RPMI8226 (cell line): Measurements from ENCODE around the gene TOPORS.
A peak's percentile ranks its signal among the peaks of the same experiment; 100 is the strongest.
"Not testable (repeated sequence)": the region's sequence is repeated elsewhere in the genome, so short reads cannot be mapped to it uniquely, and the experiment has no call there.

Experiments used
- DNase-seq: peaks from one replicate; pipeline ENCODE4 v3.0.0-alpha.2; 2015

Gene TOPORS

DNA sequence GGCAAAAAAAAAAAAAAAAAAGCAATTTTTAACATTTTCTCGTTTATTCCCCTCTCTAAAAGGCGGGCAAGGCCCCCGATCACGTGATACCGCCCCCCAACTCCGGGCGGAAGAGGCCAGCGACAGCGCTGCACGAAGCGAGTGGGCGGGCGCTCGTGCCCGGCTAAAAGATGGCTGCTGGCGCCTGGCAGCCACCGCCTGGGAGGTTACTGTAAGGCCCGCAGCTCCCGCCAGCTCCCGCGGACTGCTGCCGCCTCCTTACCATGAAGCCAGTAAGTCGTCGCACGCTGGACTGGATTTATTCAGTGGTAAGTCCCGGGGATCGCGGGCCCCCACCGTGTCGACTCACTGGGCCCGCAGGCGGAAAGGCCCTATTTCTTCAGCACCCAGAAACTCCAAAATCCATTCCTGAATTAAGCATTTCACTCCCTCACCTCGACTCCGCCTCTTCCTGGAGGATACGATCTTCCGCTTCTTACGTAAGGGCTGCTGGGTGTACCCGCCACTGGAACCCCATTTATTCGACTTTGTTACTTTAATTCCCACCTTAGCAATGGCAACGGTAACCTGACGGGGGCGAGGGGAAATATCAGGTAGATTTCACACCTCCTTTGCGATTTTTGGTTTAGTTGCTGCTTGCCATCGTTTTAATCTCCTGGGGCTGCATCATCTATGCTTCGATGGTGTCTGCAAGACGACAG lies at the start of gene TOPORS, which contains the start of gene SMIM27:
TSS of gene TOPORS (minus strand) at position 415 of the 701 bp plus-strand sequence. CDS start at position 265, 150 bp downstream.
TSS of gene SMIM27 (plus strand) at position 156 of the 701 bp plus-strand sequence. CDS start at position 264, 108 bp downstream.
- DNase-seq: peak; percentile 93

DNA sequence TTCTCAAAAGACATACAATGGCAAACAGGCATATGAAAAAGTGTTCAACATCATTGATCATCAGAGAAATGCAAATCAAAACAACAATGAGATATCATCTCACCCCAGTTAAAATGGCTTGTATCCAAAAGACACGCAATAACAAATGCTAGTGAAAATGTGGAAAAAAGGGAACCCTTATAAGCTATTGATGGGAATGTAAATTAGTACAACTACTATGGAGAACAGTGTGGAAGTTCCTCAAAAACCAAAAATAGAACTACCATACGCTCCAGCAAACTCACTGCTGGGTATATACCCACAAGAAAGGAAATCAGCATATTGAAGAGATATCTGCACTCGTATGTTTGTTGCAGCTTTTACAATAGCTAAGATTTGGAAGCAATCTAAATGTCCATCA lies 46.6 kb upstream of the TOPORS start:
- DNase-seq: not testable (repeated sequence)

DNA sequence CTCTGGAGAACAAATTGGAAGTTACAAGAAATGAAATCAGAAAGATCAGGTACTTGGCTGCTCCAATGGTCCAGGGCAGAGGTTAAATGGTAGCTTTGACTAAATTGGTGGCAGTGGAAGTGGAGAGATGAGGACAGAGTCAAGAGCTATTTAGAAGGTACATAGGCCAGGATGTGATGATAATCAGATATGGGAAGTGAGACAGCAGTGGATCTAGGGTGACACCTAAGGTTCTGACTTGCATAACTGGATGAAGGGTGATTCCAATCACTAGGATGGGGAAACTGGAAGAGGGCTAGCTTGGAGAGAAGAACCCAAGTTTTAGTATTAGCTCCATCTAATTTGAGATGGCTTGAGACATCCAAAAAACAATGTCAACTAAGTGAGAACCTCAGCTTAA lies 44.5 kb upstream of the TOPORS start:
- DNase-seq: no peak

DNA sequence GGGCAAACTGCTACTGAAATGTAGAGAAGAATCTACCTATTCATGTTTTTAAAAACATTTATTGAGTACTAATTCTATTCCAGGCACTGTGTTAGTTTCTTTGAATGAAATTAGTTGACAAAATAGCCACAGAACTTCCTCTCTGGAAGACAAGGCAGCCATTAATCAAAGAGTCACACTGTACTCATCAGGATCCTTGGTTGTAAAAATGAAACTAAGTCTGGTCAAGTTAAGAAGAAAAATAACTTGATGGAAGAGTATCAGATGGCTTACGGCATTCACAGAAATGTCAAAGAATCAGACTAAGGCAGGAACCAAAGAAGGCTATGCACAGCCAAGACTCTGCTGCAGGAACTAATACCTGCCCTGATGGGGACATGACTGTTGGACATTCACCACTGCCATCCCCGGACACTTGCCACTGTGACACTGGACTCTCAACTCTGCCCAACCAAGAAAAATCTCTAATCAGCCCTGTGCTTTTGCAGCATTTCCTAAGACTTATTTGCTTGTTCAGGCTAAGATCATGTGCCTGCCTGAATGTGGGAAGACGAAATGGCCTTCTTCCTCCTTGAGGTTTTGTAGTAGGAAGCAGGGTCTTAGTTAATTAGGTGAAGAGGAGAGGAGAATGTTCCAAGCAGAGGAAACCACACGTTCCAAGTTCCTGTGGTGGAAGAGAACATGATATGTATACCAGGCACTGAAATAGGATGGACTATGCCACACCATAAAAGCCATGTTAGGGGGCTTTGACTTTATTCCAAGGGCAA lies 43.9 kb upstream of the TOPORS start:
- DNase-seq: no peak

DNA sequence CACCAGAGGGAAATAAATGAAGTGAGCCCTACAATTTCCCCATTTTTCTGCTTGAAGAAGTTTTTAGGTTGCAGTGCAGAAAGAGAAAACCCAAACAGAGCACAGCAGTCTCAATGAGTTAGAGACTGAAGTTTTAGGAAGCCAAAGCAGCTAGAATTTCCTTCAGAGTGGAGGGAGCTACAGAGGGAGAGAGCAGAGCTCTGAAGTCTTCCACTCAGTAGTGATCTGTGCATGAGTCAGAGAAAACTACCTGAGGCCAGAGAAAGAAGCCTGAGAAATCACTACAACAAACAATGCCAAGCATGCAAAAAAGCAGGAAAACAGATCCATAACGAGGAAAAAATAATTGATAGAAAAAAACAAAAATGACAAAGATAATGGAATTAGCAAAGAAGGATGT lies 38.5 kb upstream of the TOPORS start:
- DNase-seq: no peak

DNA sequence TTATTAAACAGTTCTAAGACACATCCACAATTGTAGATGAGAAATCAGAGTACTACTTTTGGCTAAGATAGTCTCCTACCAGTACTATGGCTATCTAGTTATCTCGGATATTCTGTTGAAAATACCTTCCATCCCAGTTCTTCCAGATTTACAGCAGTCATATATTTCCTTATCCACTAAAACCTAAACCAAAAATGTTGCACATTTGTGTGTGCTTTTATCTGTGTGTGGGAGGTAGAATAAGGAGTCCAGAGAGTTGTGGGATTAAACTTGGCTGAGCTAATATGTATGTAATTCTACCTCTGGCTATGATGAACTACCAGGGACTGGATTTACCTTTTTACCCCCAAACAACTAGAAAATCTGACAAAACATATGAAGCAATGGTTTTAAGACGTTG lies 38.1 kb upstream of the TOPORS start:
- DNase-seq: no peak

DNA sequence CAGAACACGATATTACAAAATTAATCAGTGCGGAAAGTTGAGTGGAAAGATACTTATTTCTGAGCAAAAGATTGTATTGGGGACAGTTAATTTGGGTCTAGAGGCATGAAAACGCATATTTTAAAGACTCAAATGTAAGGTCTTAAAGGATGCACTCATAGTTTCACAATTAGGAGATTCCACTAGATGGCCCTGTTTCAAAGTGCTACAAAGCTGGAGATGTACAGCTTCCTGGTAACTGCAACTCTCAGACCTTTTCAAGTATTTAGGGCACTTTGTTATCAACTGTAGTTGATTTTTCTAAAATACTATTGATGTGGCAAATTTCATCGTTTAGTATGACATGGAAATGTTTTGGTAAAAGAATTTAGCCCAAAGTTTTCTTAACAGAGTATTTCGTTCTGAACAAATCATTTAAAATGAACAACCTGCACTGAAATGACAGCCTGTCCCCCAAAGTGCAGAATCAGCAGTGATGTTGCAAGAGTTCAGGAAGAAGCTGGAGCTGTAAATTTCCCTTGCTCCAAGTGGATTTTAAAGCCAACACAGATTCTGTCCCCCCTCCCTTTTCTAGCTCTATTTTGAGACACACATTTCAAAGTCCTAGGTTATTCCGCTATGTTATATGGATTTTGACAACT lies 36.8 kb upstream of the TOPORS start:
- peak; percentile 55 for DNase-seq

DNA sequence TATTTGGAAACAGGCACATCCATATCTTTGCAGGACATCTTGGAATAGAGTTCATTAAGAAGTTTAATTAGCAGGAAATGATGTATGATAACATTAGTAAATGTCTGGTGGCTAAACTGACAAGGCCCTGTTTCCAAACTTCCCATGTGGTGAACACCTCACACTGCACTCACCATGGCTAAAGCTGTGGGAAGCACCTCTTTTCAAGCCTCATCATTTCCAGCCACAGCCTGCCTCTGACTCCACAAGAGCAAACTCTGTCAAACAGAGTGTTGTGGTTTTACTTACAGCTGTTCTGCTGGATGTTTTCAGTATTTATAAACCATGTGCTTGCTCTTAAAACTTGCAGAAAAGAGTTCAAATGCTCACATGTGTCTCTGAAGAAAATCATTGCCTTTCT lies 35.5 kb upstream of the TOPORS start:
- no peak for DNase-seq

DNA sequence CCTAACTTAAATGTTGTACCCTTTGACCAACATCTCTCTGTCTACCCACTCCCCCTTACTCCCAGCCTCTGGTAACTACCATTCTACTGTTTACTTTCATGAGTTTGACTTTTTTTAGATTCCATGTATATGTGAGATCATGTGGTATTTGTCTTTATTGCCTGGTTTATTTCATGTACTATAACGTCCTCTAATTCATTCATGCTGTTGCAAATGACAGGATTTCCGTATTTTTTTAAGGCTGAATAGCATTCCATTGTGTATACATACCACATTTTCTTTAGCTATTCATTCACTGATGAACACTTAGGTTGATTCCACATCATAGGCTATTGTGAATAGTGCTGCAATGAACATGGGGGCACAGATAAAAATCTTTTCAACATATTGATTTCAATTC lies 32.4 kb upstream of the TOPORS start:
- DNase-seq: no peak

DNA sequence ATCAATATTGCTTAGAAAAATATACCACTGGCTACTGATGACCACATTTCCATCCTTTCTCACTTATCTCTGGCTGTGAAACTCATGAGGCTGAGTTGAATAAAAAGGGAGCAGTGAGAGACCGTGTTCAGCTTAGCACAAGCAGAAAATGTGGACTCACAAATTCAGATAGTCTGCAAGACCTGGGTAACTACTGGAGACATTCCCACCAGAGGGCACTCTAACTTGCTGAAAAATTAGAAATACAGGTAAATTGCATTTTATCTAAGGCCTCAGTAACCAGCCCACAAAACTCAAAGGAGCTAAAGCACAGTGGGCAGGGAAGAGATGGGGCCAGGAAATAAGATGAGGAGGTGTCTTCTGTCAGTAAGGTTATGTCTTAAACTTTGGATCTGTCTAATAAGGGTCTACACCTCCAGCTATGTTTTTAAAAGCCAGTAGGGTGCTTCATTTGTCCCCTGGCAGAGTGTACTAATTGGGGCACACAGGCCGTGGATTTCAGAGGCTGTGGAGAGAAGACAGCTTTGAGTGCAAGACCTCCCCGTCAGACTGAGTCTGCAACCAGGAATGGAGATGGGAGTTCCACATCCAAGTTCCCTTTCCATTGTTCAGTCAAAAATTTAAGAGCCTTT lies 29.2 kb upstream of the TOPORS start:
- peak; percentile 62 for DNase-seq

DNA sequence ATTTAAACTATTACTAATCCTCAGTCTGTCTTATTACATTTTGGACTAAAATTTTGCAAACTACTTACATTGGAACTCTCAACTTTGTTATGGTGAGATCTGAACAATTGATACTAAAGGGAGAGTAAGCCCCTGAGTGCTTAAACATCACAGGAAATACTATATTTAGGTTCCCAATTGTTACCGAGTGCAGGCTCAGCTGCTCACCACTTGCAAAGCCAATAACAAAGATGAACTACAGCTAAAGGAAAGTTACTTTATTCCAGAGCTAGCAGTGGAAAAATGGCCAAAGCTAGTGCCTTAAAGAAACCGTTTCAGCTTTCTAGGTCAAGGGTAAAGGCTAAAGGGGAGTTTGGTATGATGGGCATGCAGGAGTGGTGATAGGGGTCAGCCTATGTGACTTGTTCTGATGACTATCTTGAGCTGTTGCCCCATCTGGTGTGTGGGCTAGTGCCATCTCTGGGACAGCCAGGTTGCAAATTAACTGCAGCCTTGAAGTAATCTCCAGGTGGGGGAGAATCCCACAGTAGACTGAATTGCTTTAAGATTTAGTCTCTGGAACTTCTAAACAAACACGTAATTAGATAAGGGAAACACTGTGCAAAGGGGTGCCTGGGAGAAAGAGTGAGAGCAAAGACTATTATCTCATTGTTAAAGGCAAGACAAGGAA lies 28.4 kb upstream of the TOPORS start:
- no peak for DNase-seq

DNA sequence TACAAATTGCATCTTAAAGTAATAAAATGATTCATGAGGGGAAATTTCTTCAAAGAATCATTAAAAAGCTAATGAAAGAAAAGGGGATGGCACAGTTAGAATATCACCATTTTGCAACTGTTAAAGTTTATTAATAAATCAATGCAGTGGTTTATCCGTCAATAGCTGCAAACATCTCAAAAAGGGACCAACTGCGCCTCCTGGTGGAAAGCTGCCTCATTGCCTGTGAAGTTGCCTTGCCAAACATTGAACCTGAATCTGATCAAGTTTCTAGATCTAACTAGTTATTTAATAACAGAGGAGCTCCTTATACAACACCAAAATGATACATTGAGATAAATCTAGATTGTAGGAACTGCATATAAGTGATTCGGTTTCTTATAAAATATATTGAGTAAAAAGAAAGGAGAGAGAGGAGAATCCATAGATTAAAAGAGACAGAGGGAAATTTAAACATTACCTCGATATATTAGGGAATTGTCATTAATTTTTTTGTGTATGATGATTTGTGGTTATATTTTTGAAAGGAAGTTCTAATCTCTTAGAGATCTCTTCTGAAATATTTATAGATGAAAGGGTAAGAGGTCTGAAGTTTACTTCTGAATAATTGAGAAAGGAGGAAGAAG lies 27.4 kb upstream of the TOPORS start:
- peak; percentile 61 for DNase-seq

DNA sequence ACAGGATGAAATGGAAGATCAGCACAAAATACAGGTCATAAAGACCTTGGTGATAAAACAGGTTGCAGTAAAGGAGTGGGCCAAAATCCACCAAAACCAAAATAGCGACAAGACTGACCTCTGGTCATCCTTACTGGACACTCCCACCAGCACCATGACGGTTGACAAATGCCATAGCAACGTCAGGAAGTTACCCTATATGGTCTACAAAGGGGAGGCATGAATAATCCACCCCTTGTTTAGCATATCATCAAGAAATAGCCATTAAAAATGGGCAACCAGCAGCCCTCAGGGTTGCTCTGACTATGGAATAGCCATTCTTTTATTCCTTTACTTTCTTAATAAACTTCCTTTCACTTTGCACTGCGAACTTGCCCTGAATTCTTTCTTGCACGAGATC lies 26.6 kb upstream of the TOPORS start:
- DNase-seq: no peak

DNA sequence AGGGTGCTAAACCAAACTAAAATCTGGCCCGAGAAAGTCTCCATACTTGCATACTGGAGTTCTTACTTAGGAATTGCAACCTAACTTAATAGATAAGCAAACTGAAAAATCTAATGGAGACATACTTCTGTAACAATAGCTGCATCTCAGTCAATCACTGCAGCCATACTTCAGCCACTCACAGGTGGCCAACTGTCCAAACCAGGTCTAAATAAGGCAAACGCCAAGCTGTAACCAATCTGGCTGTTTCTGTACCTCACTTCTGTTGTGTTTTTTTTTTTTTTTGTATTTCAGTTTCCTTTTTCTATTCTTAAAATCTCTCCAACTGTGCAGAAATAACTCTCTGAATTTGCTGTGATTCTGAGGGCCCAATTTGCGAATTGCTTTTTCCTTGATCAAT lies 24.9 kb upstream of the TOPORS start:
- DNase-seq: no peak

DNA sequence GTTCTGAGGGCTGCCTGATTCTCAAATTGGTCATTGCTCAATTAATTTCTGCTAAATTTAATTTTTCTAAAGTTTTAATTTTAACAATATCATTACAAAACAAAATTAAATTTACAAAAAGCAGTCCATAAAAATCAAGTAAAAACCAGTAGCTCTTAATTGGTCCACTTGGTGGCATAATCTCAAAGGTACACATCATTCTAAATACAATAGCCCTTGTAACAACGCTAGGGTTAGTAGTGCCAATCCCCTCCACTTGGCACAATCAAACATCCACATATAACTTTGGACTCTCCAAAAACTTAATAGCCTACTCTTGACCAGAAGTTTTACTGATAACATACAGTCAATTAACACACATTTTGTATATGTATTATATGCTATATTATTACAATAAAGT lies 22.5 kb upstream of the TOPORS start:
- DNase-seq: no peak

DNA sequence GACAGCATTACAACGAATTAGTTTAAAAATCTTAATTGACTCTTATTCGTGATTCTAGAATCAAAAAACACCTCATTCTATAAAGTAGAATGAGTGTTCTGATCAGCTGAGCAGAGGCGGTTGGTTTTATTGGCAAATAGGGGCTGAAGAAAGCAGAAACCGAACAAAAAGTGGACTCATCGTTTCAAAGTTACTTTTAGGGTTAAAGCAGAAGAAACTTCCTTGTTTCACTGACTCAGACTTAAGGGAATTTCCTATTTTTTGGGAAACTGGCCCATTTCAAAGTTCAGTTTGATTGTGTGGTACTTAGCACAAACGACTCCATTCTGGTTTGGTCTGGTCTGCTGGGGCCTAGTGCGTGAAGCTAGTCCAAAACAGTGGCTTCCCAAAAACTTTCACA lies 21.4 kb upstream of the TOPORS start:
- DNase-seq: no peak

DNA sequence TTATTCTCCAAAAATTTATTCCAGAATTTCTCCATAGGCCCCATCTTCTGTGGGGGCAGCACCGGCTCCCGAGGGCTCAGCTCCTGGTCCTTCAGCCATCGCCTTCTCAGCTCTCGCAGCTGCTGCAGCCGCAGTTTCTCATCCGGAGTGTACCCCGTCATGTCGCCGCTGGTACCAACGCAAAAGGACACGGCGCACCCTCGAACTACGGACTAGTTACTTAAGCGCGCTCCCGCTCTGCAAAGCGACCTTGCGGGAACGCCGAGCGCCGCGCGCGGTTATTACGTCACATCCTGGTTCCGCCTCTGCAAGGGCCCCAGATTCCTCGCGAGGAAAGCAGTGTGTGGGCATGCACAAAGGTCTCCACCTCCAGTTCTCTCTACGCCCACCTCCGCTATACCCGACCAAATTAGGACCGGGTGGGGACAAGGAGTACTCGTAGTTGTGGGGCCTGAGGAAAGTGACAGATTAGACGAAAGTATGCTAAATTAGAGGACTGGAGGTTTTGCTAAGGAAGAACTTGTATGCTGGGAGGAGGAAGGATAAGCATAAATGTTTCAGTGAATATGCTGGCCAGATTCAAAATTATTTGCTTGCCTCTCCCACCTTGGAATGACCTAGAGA lies 20.6 kb upstream of the TOPORS start, which contains the start of gene NDUFB6:
TSS of gene NDUFB6 (minus strand) at position 260 of the 624 bp plus-strand sequence. CDS start at position 161, 99 bp downstream.
- peak; percentile 95 for DNase-seq

DNA sequence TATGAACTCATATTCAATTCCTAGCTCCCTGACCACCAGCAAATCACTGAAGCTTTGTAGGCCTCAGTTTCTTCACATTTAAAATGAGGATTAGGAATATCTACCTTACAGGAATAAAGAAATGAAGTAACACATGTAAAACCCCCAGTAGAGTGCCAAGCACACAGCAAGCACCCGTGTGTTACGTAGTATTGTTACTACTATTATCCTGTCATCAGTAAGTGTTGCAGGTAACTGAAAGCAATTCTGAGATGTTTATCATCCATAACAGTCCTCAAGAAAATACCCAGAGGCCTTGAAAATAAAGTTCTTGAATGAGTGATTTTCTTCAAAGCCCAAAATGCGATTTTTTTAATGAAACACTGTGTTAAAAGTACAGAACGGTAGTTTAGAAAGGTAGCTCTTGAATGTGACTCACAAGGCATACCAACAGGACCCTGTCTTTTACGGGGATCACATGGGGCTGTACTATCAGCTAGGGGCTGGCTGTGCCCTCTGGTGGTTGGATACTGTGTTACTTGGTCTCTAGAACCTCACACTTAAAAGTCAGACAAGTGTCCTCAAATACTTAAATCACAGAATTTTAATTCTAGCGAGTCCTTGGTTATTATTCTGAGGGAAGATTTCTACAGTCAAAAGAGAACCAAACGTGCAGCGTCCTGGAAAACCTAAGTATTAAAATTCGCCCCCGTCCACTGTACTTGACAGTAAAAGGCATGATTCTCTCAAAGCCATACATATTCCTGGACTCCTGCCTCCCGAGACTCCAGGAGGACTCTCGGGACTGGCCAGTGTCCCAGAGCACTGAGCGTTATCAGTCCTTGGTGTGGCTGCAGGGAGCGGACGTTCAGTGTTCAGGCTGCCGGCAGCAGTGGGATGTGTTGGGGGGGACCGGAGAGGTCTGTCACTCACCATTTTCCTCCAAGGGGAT lies 19.8 kb upstream of the TOPORS start:
- DNase-seq: peak; percentile 78

DNA sequence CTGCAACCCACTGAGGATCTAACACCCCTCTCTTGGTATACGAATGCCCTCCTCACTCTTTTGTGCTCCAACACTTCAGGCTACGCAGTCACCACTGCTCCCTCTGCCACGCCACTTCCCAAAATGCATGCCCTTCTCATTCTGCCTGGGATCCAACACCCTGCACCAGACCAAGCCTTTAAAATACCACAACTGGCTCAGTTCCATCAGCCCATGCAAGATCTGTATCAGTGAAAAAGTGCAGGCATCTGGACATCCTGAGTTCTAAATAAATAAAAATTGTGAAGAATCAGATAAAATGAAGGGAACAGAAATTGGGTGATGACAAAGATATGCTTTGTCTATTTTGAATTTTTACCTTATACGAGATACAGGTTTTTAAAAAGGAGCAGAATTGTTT lies 17.9 kb upstream of the TOPORS start:
- no peak for DNase-seq

DNA sequence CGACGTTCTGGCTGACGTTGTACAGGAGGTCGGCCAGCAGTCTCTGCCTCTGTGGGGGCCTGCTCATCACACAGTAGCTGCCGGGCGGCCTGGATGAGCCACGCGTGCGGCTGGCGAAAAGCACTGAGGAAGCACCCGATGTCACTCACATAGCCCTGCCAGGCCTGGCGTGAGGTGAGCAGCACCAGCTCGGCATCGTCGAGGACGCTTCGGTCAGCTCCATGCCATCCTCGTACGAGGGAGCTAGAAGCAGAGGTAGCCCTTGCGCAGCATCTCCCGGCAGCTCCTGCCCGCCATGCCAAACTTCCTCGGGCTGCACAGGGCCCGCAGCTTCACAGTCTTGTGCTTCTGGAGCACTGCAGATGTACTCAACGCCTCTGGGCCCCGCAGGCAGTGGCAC lies 14.4 kb upstream of the TOPORS start:
- DNase-seq: no peak

DNA sequence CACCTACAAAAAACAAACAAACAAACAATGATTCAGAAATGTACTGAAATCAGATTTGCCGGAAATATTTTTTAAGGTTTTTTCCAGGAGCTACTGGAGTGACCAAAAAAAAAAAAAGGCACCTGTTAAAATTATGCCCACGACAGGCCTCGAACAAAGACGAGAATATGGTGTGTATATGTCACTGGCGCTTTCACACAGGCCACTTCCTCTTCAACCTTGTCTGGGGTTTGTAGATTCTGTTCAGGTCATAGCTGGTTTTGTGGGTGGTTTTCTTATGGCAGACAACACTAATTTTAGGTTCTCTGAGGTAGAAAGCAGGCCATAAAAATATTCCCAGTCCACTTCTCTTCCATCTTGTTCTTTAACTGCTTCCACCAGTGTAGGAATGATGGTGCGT lies 13.6 kb upstream of the TOPORS start:
- no peak for DNase-seq
